Measurements from ENCODE around the gene MYCBP. TPM values are rescaled to one million over a fixed set of nuclear protein-coding genes. Genes with fewer than 3 reads are reported as not detected.
A peak's percentile ranks its signal among the peaks of the same experiment; 100 is the strongest.

MYCBP gene
- total and polyA plus RNA-seq, 2 of the 13 experiments (the other 11 are each of a cell fraction or from before 2014, with no cell fraction given), result 11.4 to 30.4 TPM

GRCh38 chr1:38818175-38818976, 54.8 kb downstream of the MYCBP start:
- ATAC-seq, result peak; percentile 88
- peaks cover 2 to 67% of the 10 kb centered on the region in 2 experiments for H3K27me3 ChIP-seq (ENCODE audit: control insufficient read depth in 1 of 2, insufficient read depth in 2 of 2, low read length in 2 of 2)
- DNase-seq (ENCODE audit: low spot score), result no peak
- TF ChIP-seq BCL6 (CRISPR knock-in tag; IDR thresholded peaks at IDR 0.05), result peak; percentile 98
- TF ChIP-seq RAD21 (CRISPR knock-in tag; IDR thresholded peaks at IDR 0.05), result peak; percentile 85
- TF ChIP-seq, protein P1, sequence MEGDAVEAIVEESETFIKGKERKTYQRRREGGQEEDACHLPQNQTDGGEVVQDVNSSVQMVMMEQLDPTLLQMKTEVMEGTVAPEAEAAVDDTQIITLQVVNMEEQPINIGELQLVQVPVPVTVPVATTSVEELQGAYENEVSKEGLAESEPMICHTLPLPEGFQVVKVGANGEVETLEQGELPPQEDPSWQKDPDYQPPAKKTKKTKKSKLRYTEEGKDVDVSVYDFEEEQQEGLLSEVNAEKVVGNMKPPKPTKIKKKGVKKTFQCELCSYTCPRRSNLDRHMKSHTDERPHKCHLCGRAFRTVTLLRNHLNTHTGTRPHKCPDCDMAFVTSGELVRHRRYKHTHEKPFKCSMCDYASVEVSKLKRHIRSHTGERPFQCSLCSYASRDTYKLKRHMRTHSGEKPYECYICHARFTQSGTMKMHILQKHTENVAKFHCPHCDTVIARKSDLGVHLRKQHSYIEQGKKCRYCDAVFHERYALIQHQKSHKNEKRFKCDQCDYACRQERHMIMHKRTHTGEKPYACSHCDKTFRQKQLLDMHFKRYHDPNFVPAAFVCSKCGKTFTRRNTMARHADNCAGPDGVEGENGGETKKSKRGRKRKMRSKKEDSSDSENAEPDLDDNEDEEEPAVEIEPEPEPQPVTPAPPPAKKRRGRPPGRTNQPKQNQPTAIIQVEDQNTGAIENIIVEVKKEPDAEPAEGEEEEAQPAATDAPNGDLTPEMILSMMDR (CRISPR knock-in tag; IDR thresholded peaks at IDR 0.05), result peak; percentile 71
- TF ChIP-seq RARA (CRISPR knock-in tag; IDR thresholded peaks at IDR 0.05), result peak; percentile 36; the same call in 1 of the 2 replicates
- peak; percentile 68 for TF ChIP-seq TCF7 (IDR thresholded peaks at IDR 0.05; ENCODE audit: low read depth)
- TF ChIP-seq HMGXB4 (CRISPR knock-in tag; IDR thresholded peaks at IDR 0.05; ENCODE audit: borderline replicate concordance in 1 of 2, low read depth in 1 of 2), result peak in 1 of 2 experiments; percentile 42; a peak in 1 of 4 replicates
- TF ChIP-seq GTF3A (CRISPR knock-in tag; conservative IDR thresholded peaks at IDR 0.05), result 0 out of 2 replicates have a peak, but pooled peaks have one; percentile 30
- peak; percentile 69 for TF ChIP-seq STAG1 (CRISPR knock-in tag; IDR thresholded peaks at IDR 0.05)
- TF ChIP-seq ZSCAN21 (CRISPR knock-in tag; IDR thresholded peaks at IDR 0.05; ENCODE audit: borderline replicate concordance), result peak; percentile 33; the same call in 1 of the 2 replicates
- no peak for TF ChIP-seq MTERF4 (CRISPR knock-in tag; IDR thresholded peaks at IDR 0.05)
- TF ChIP-seq IKZF4 (CRISPR knock-in tag; IDR thresholded peaks at IDR 0.05; ENCODE audit: borderline replicate concordance, low read depth, not compliant biosample characterization), result no peak
- TF ChIP-seq ZSCAN5A (CRISPR knock-in tag; IDR thresholded peaks at IDR 0.05; ENCODE audit: borderline replicate concordance), result no peak

More at GRCh38 chr1:38818175-38818976, 54.8 kb downstream of the MYCBP start:
- WGBS (ENCODE audit: low lambda C conversion rate), result 0% methylated on average over 17 of the region's 70 CpGs
- no peaks in the 10 kb centered on the region for H3K9me3 ChIP-seq (ENCODE audit: low read length)
- no peaks in the 10 kb centered on the region for H3K36me3 ChIP-seq (replicated peaks in 1 of 2; ENCODE audit: control insufficient read depth in 1 of 2, insufficient read depth in 2 of 2, low read length in 2 of 2)
- FAIRE-seq, result no peak
- in situ Hi-C loops (cut with HindIII; ENCODE audit: extremely low pct_ligation_motif_present, low pct_unique_long_range_greater_than_20kb) (loop anchor here (5.0 kb wide), 2 partner anchors 211 to 776 kb away; no protein-coding TSS in a partner anchor), intact Hi-C loops (cut with micrococcal nuclease; ENCODE audit: unreplicated experiment) (loop anchor here (10.0 kb wide), 1 partner anchor 574 kb away; no protein-coding TSS in a partner anchor)
- H2AFZ ChIP-seq (ENCODE audit: low read length), result no peak overlapping the region
- H3K4me3 ChIP-seq (replicated peaks in 1 of 3; ENCODE audit: insufficient read depth in 1 of 3, low read depth in 2 of 3, low read length in 3 of 3), result peak overlapping the region; percentile 19 to 64 (median 24); a peak in 5 of 6 replicates
- H3K9ac ChIP-seq (ENCODE audit: insufficient read depth, low read depth, low read length), result peak overlapping the region; percentile 14; the same call in 1 of the 2 replicates
- peak overlapping the region; percentile 82 for H3K4me2 ChIP-seq (ENCODE audit: low read depth, low read length)
- H3K27ac ChIP-seq (ENCODE audit: extremely low read length, insufficient read depth, low read length), result no peak overlapping the region
- no peaks in the 10 kb centered on the region for H4K20me1 ChIP-seq (ENCODE audit: insufficient read depth, low read length)
- BruUV-seq (replicated peaks), result no TSS peak
- no peaks in the 10 kb centered on the region for H3K79me2 ChIP-seq (ENCODE audit: insufficient read depth, low read length)
- ChIA-PET CTCF (ENCODE audit: low intra/inter-chr PET ratio, low total read pairs) (interaction anchor here (1.2 to 1.4 kb wide), 2 partner anchors 210 to 781 kb away, joined by 3 to 5 read pairs; no protein-coding TSS in a partner anchor), POLR2A (no interaction called here)
- H3K4me1 ChIP-seq (ENCODE audit: insufficient read depth, low read length), result peaks cover 24% of the 10 kb centered on the region

All from HepG2 (cell line).